ENCODE data around the gene GJA4. TPM values are rescaled to one million over a fixed set of nuclear protein-coding genes. Genes with fewer than 3 reads are reported as not detected.
"Not testable (repeated sequence)": the region's sequence is repeated elsewhere in the genome, so short reads cannot be mapped to it uniquely, and the experiment has no call there.

The GJA4 gene
- total RNA-seq, 2 donors from 2014 or later: 41.3 to 64.2 TPM

GRCh38 chr1:34796990-34797389, 4.2 kb downstream of the GJA4 start:
- TF ChIP-seq, protein P1, sequence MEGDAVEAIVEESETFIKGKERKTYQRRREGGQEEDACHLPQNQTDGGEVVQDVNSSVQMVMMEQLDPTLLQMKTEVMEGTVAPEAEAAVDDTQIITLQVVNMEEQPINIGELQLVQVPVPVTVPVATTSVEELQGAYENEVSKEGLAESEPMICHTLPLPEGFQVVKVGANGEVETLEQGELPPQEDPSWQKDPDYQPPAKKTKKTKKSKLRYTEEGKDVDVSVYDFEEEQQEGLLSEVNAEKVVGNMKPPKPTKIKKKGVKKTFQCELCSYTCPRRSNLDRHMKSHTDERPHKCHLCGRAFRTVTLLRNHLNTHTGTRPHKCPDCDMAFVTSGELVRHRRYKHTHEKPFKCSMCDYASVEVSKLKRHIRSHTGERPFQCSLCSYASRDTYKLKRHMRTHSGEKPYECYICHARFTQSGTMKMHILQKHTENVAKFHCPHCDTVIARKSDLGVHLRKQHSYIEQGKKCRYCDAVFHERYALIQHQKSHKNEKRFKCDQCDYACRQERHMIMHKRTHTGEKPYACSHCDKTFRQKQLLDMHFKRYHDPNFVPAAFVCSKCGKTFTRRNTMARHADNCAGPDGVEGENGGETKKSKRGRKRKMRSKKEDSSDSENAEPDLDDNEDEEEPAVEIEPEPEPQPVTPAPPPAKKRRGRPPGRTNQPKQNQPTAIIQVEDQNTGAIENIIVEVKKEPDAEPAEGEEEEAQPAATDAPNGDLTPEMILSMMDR (IDR thresholded peaks at IDR 0.05): no peak
- no peak for ATAC-seq (ENCODE audit: insufficient number of reproducible peaks, low FRiP score, low read depth)
- peaks cover 2 to 44% of the 10 kb centered on the region in 2 donors for H3K4me1 ChIP-seq (ENCODE audit: control insufficient read depth in 1 of 2, low read depth in 2 of 2)
- H3K36me3 ChIP-seq: no peaks in the 10 kb centered on the region
- no peaks in the 10 kb centered on the region for H3K9me3 ChIP-seq
- H3K27ac ChIP-seq: no peak overlapping the region
- H3K27me3 ChIP-seq (replicated peaks; ENCODE audit: insufficient read depth): no peaks in the 10 kb centered on the region
- no peak overlapping the region for H3K4me3 ChIP-seq
- no peak for DNase-seq (ENCODE audit: low spot score)

DNA sequence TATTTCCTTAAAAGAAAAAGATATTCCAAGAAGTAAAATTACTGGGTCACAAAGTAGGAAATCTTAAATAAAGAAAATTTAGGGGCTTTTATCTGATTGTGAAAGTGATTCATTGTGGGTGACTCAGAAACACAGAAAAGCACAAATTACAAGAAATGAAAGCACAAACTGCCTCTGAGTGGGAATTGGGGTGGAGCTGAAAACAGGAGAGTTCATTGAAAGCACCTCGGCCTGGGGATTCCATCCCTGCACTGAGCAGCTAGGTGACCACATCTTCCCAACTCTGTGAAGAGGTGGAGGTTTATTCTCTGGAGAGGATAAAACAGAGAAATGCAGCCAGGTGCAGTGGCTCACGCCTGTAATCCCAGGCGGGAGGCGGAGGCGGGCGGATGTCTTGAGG, 7.4 kb downstream of the GJA4 start:
- DNase-seq (ENCODE audit: low spot score) (no peak), ATAC-seq (ENCODE audit: insufficient number of reproducible peaks, low FRiP score, low read depth) (no peak)
- TF ChIP-seq, protein P1 (IDR thresholded peaks at IDR 0.05): no peak
- Histone ChIP-seq H3K27me3 (replicated peaks; ENCODE audit: insufficient read depth) (no peaks in the 10 kb centered on the region), H3K36me3 (no peaks in the 10 kb centered on the region), H3K9me3 (no peaks in the 10 kb centered on the region), H3K4me1 (ENCODE audit: control insufficient read depth in 1 of 2, low read depth in 2 of 2) (peaks cover 0 to 17% of the 10 kb centered on the region in 2 donors), H3K27ac (no peak overlapping the region), H3K4me3 (no peak overlapping the region)

- ATAC-seq (ENCODE audit: insufficient number of reproducible peaks, low FRiP score, low read depth) (no peak), DNase-seq (ENCODE audit: low spot score) (no peak)
- Histone ChIP-seq H3K4me1 (ENCODE audit: control insufficient read depth in 1 of 2, low read depth in 2 of 2) (peaks cover 0 to 10% of the 10 kb centered on the region in 2 donors), H3K4me3 (no peak overlapping the region), H3K27me3 (replicated peaks; ENCODE audit: insufficient read depth) (no peaks in the 10 kb centered on the region), H3K36me3 (no peaks in the 10 kb centered on the region), H3K27ac (no peak overlapping the region), H3K9me3 (no peaks in the 10 kb centered on the region)
- TF ChIP-seq, protein P1 (IDR thresholded peaks at IDR 0.05): no peak
These were observed 11.0 kb downstream of the GJA4 start for GRCh38 chr1:34803770-34804169.

DNA sequence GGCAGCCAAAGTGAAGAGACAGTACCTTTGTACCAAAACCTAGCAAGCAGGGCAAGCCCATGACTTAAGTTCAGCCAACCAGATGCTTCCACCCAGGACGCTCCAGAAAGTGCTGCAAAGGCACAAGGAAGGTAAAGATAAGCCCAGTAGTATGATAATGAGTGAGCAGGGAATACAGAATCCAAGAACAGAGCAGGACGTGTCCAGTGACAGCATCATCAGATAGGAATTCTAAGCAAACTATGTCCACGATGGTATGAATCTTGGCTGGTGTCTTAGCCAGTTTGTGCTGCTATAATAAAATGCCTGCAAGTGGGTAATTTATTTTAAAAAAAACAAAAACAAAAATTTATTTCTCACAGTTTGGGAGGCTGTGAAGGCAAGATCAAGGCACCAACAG, 13.6 kb downstream of the GJA4 start:
- DNase-seq (ENCODE audit: low spot score) (no peak), ATAC-seq (ENCODE audit: insufficient number of reproducible peaks, low FRiP score, low read depth) (no peak)
- Histone ChIP-seq H3K36me3 (no peaks in the 10 kb centered on the region), H3K9me3 (no peaks in the 10 kb centered on the region), H3K27ac (no peak overlapping the region), H3K4me3 (no peak overlapping the region), H3K27me3 (replicated peaks; ENCODE audit: insufficient read depth) (no peaks in the 10 kb centered on the region), H3K4me1 (ENCODE audit: control insufficient read depth in 1 of 2, low read depth in 2 of 2) (peaks cover 0 to 4% of the 10 kb centered on the region in 2 donors)
- TF ChIP-seq, protein P1 (IDR thresholded peaks at IDR 0.05): no peak

- Histone ChIP-seq H3K36me3 (no peaks in the 10 kb centered on the region), H3K4me3 (no peak overlapping the region), H3K4me1 (ENCODE audit: control insufficient read depth in 1 of 2, low read depth in 2 of 2) (peaks cover 2 to 4% of the 10 kb centered on the region in 2 donors), H3K27ac (no peak overlapping the region), H3K9me3 (no peaks in the 10 kb centered on the region), H3K27me3 (replicated peaks; ENCODE audit: insufficient read depth) (no peaks in the 10 kb centered on the region)
- TF ChIP-seq, protein P1 (IDR thresholded peaks at IDR 0.05): no peak
- DNase-seq (ENCODE audit: low spot score) (no peak), ATAC-seq (ENCODE audit: insufficient number of reproducible peaks, low FRiP score, low read depth) (no peak)
These were observed 15.4 kb downstream of the GJA4 start for GRCh38 chr1:34808051-34808810.

- not testable (repeated sequence) for H3K4me3 ChIP-seq; H3K36me3 ChIP-seq; H3K27ac ChIP-seq; H3K9me3 ChIP-seq; ATAC-seq (ENCODE audit: insufficient number of reproducible peaks, low FRiP score, low read depth); H3K27me3 ChIP-seq (replicated peaks; ENCODE audit: insufficient read depth); DNase-seq (ENCODE audit: low spot score)
- H3K4me1 ChIP-seq (ENCODE audit: control insufficient read depth in 1 of 2, low read depth in 2 of 2): peaks cover 13 to 16% of the 10 kb centered on the region in 2 donors
These were observed 18.0 kb downstream of the GJA4 start for GRCh38 chr1:34810781-34811180.

All from thoracic aorta (tissue), 2 donors.